PC-3 (cell line): ENCODE data around the gene CMTM4. TPM values are rescaled to one million over a fixed set of nuclear protein-coding genes. Genes with fewer than 3 reads are reported as not detected.
"Not testable (repeated sequence)": the region's sequence is repeated elsewhere in the genome, so short reads cannot be mapped to it uniquely, and the experiment has no call there.

Experiments
- ATAC-seq: fragments of 200-7000 bp; cut with Tn5 transposase; 2 replicates; pipeline ENCODE4 v1.9.1; 2020; ENCODE audit warnings: mild to moderate bottlenecking, moderate library complexity
- BruUV-seq: library from RNA; stranded (reverse); fragments of 400-500 nt; replicated peaks from 2 replicates; lab custom pipeline; 2021; lab: Mats Ljungman, UMichigan
- CTCF ChIA-PET: fragments of 300-600 bp; sonication (Branson Sonifier 250); formaldehyde crosslinking; loops from one replicate; lab custom pipeline; 2022; ENCODE audit warnings: antibody characterized with exemption; lab: Charles Lee
- POLR2A ChIA-PET: fragments of 300-600 bp; sonication (Branson Sonifier 250); formaldehyde crosslinking; loops from one replicate; lab custom pipeline; 2022; ENCODE audit warnings: antibody characterized with exemption; ENCODE audit not compliant: unreplicated experiment; lab: Charles Lee
- DNase-seq: peaks from one replicate; pipeline ENCODE4 v3.0.0-alpha.2; 2015
- H2AFZ ChIP-seq: fragments of 300-600 bp; sonication (generic); 2 replicates; pipeline ENCODE4 v1.6.0; 2016; ENCODE audit warnings: antibody characterized with exemption, low read length
- H3F3A ChIP-seq: fragments of 300-600 bp; sonication (generic); one replicate; pipeline ENCODE4 v1.6.0; 2017; ENCODE audit warnings: antibody characterized with exemption, low read length, control low read depth, mild to moderate bottlenecking; ENCODE audit not compliant: unreplicated experiment
- H3K27ac ChIP-seq: fragments of 300-600 bp; sonication (generic); 2 replicates; pipeline ENCODE4 v1.5.1; 2016; ENCODE audit warnings: mild to moderate bottlenecking, low read length
- H3K27me3 ChIP-seq: fragments of 300-600 bp; sonication (generic); 2 replicates; pipeline ENCODE4 v1.6.1; 2016; ENCODE audit warnings: low read length, mixed read lengths
- H3K36me3 ChIP-seq: fragments of 300-600 bp; sonication (generic); 2 replicates; pipeline ENCODE4 v1.6.1; 2016; ENCODE audit warnings: low read depth, mixed run types, low read length, mixed read lengths
- H3K4me1 ChIP-seq: fragments of 300-600 bp; sonication (generic); 2 replicates; pipeline ENCODE4 v1.5.1; 2016; ENCODE audit warnings: low read length; ENCODE audit not compliant: insufficient read depth
- H3K4me2 ChIP-seq: fragments of 300-600 bp; sonication (generic); 2 replicates; pipeline ENCODE4 v1.6.0; 2016; ENCODE audit warnings: low read length
- H3K4me3 ChIP-seq: fragments of 300-600 bp; sonication (generic); 2 replicates; pipeline ENCODE4 v1.5.1; 2016; ENCODE audit warnings: mild to moderate bottlenecking, low read length, mixed read lengths
- H3K79me2 ChIP-seq: fragments of 300-600 bp; sonication (generic); 2 replicates; pipeline ENCODE4 v1.6.1; 2017; ENCODE audit warnings: low read length, mixed read lengths
- H3K9ac ChIP-seq: fragments of 300-600 bp; sonication (generic); 2 replicates; pipeline ENCODE4 v1.6.0; 2016; ENCODE audit warnings: mild to moderate bottlenecking, low read length
- H3K9me2 ChIP-seq: fragments of 300-600 bp; sonication (generic); replicated peaks from 2 replicates; pipeline ENCODE4 v1.6.1; 2016; ENCODE audit warnings: mixed run types, low read length, mixed read lengths
- H3K9me3 ChIP-seq: fragments of 300-600 bp; sonication (generic); 2 replicates; pipeline ENCODE4 v1.6.1; 2016; ENCODE audit warnings: low read length, mixed read lengths
- H4K20me1 ChIP-seq: fragments of 300-600 bp; sonication (generic); 2 replicates; pipeline ENCODE4 v1.6.1; 2016; ENCODE audit warnings: low read length, mixed read lengths
- CTCF ChIP-seq: fragments of 300-600 bp; sonication (generic); conservative IDR thresholded peaks from 2 replicates; pipeline ENCODE4 v1.5.1; 2017; ENCODE audit warnings: antibody characterized with exemption, low read depth, mild to moderate bottlenecking, low read length
- EZH2 ChIP-seq: fragments of 300-600 bp; sonication (generic); IDR thresholded peaks from one replicate; pipeline ENCODE4 v1.6.1; 2017; ENCODE audit warnings: antibody characterized with exemption, mild to moderate bottlenecking, low read length; ENCODE audit not compliant: unreplicated experiment
- EZH2phosphoT487 ChIP-seq: fragments of 300-600 bp; sonication (generic); IDR thresholded peaks from 2 replicates; pipeline ENCODE4 v1.6.1; 2018; ENCODE audit warnings: mild to moderate bottlenecking, antibody characterized with exemption, low read length, borderline replicate concordance
- intact Hi-C: fragments of 100-400 bp; cut with micrococcal nuclease; formaldehyde crosslinking; loops from 2 replicates; pipeline ENCODE4 v1.9.0; 2023
- total RNA-seq: library from RNA; depleted of rRNA; stranded (reverse); fragments of >200 nt; gene quantifications from 2 replicates; pipeline ENCODE4 v1.2.3, GENCODE V29; 2014

Gene CMTM4
- total RNA-seq, 1 experiment from 2014 or later, result 16.9 TPM

DNA sequence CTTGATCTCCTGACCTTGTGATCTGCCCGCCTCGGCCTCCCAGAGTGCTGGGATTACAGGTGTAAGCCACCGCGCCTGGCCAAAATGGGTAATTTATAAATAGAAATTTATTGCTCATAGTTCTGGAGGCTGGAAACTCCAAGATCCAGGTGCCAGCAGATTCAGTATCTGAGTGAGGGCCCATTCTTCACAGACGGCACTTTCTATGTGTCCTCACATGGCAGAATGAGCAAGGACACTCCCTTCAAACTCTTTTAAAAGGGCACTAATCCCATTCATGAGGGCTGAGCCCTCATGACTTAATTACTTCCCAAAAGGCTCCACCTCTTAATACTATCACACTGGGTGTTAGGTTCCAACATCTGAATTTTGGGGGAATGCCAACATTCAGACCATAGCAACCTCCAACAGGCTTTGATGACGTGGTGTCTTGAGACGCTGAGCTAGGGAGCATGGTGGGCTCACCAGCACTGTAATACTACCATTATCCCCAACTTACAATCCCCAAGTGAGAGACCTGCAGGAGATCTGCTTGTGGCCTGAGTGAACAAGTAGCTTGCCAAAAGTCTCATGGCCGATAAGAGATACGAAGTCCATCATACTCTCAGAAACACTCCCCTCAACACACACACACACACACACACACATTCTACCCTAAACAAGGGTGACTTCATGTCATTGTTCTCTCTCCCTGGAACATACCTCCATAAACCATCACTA is 8.5 kb downstream of the CMTM4 start:
- CTCF ChIA-PET, result no interaction called here

DNA sequence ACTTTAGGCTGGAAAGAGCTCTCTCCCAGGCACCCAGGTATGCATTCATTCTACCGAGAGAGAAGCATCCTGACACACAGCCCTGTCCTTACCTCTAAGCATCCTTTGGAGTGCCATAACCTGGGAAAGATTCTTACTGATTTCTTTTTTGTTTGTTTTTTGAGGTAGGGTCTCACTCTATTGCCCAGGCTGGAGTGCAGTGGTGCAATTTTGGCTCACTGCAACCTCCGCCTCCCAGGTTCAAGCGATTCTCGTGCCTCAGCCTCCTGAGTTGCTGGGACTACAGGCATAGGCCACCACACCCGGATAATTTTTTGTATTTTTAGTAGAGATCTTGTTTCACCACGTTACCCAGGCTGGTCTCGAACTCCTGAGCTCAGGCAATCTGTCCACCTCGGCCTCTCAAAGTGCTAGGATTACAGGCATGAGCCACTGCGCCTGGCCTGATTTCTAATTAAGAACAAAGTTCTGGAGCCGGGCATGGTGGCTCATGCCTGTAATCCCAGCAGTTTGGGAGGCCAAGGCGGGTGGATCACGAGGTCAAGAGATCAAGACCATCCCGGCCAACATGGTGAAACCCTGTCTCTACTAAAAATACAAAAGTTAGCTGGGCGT is 10.9 kb downstream of the CMTM4 start:
- CTCF ChIA-PET, BruUV-seq, H3K9me2 ChIP-seq, H2AFZ ChIP-seq, H3K4me3 ChIP-seq, ATAC-seq, H3K9ac ChIP-seq, H4K20me1 ChIP-seq, DNase-seq, H3K4me2 ChIP-seq, H3F3A ChIP-seq, intact Hi-C loops, H3K36me3 ChIP-seq, H3K9me3 ChIP-seq, H3K27ac ChIP-seq, H3K27me3 ChIP-seq: not testable (repeated sequence)
- POLR2A ChIA-PET, result interaction anchor here (0.7 kb wide), 1 partner anchor 63 kb away, joined by 11 read pairs; no protein-coding TSS in a partner anchor
- H3K4me1 ChIP-seq, result peaks cover 11% of the 10 kb centered on the region
- peaks cover 51% of the 10 kb centered on the region for H3K79me2 ChIP-seq

More for the DNA sequence above, 8.5 kb downstream of the CMTM4 start:
- Histone ChIP-seq H3K4me3 (no peak overlapping the region), H3K4me1 (peaks cover 13% of the 10 kb centered on the region; the same call in 1 of the 2 replicates), H3K9me2 (no peaks in the 10 kb centered on the region), H3K4me2 (no peak overlapping the region), H2AFZ (no peak overlapping the region), H3K27me3 (no peaks in the 10 kb centered on the region), H3K36me3 (no peaks in the 10 kb centered on the region), H3K9me3 (no peaks in the 10 kb centered on the region), H3K79me2 (peaks cover 61% of the 10 kb centered on the region), H3K27ac (no peak overlapping the region), H4K20me1 (no peaks in the 10 kb centered on the region), H3K9ac (no peak overlapping the region), H3F3A (no peaks in the 10 kb centered on the region)
- BruUV-seq, result no TSS peak
- intact Hi-C loops, result no loop called here
- DNase-seq (no peak), ATAC-seq (no peak)
- POLR2A ChIA-PET, result no interaction called here
- no peak for TF ChIP-seq EZH2phosphoT487
- no peak for TF ChIP-seq CTCF
- TF ChIP-seq EZH2, result no peak

- Histone ChIP-seq H3K79me2 (peaks cover 22% of the 10 kb centered on the region; the same call in 1 of the 2 replicates), H3K27me3 (no peaks in the 10 kb centered on the region), H3K4me2 (no peak overlapping the region), H3K9me3 (no peaks in the 10 kb centered on the region), H2AFZ (no peak overlapping the region), H3F3A (no peaks in the 10 kb centered on the region), H3K27ac (no peak overlapping the region), H3K4me1 (peaks cover 11% of the 10 kb centered on the region), H3K36me3 (no peaks in the 10 kb centered on the region), H4K20me1 (no peaks in the 10 kb centered on the region), H3K9me2 (no peaks in the 10 kb centered on the region), H3K9ac (no peak overlapping the region), H3K4me3 (no peak overlapping the region)
- no peak for ATAC-seq
- POLR2A ChIA-PET, result no interaction called here
- CTCF ChIA-PET, result no interaction called here
- DNase-seq, result no peak
- intact Hi-C loops, result no loop called here
- TF ChIP-seq CTCF (no peak), EZH2 (no peak), EZH2phosphoT487 (no peak)
- BruUV-seq, result no TSS peak
These were observed 14.3 kb downstream of the CMTM4 start for GRCh38 chr16:66682271-66682670.
